K562 (cell line): ENCODE measurements around the gene VRK3. TPM values are rescaled to one million over a fixed set of nuclear protein-coding genes. Genes with fewer than 3 reads are reported as not detected.

ENCODE experiments used
- ATAC-seq: fragments of 200-7000 bp; cut with Tn5 transposase; 3 replicates; pipeline ENCODE4 v1.9.1; 2020; ENCODE audit warnings: moderate library complexity
- BruUV-seq: library from RNA; stranded (reverse); fragments of 400-500 nt; replicated peaks from 2 replicates; lab custom pipeline; 2021; lab: Mats Ljungman, UMichigan
- CTCF ChIA-PET: fragments of 300-600 bp; formaldehyde crosslinking; extraction: SDS; loops from one replicate; lab custom pipeline; 2021; ENCODE audit warnings: low intra/inter-chr PET ratio; lab: Yijun Ruan, JAX
- POLR2A ChIA-PET: fragments of 300-600, 350-650 bp; sonication (Branson Sonifier 250); formaldehyde crosslinking; extraction: SDS; loops from one replicate; lab custom pipeline; 2021; ENCODE audit warnings: antibody characterized with exemption, inconsistent platforms; lab: Yijun Ruan, JAX
- DNase-seq, 4 experiments: peaks; one replicate each; pipeline versions ENCODE4 v3.0.0 to v3.0.0-alpha.2; 2011 to 2018; ENCODE audit warnings: low spot score in 3 of 4, mixed read lengths in 3 of 4; ENCODE audit errors: extremely low read depth in 1 of 4
- FAIRE-seq: peaks from 2 replicates; lab custom pipeline; 2011; peaks lifted over from hg19 to GRCh38; lab: Jason Lieb, UNC
- H2AFZ ChIP-seq: 2 replicates; pipeline ENCODE4 v1.6.0; 2011; ENCODE audit warnings: low read depth, low read length, control low read depth, inconsistent platforms
- H3K27ac ChIP-seq: fragments of 200-600 bp; 3 replicates; pipeline ENCODE4 v1.8.0; 2011; ENCODE audit warnings: low read depth, mild to moderate bottlenecking, control low read depth, inconsistent platforms, low read length, moderate library complexity, mixed read lengths; ENCODE audit errors: extremely low read depth
- H3K27me3 ChIP-seq, 2 experiments: fragments of 300-600 bp in 1 of 2; 2 replicates in 1 of 2; 3 replicates in 1 of 2; pipeline versions ENCODE4 v1.6.0 to v1.8.0; 2011; ENCODE audit warnings: inconsistent platforms in 2 of 2, low read length in 2 of 2, mild to moderate bottlenecking in 1 of 2, mixed read lengths in 1 of 2, moderate library complexity in 1 of 2; ENCODE audit not compliant: control insufficient read depth in 2 of 2, insufficient read depth in 2 of 2
- H3K36me3 ChIP-seq: fragments of 300-600 bp; 3 replicates; pipeline ENCODE4 v1.8.0; 2011; ENCODE audit warnings: mild to moderate bottlenecking, low read length, inconsistent platforms; ENCODE audit not compliant: control insufficient read depth, insufficient read depth
- H3K4me1 ChIP-seq, 2 experiments: fragments of 200-600 bp in 1 of 2; replicated peaks in 1 of 2; 2 replicates in 1 of 2; 3 replicates in 1 of 2; pipeline versions ENCODE4 v1.5.1 to v1.8.0; 2011; ENCODE audit warnings: inconsistent platforms in 2 of 2, low read length in 2 of 2, mild to moderate bottlenecking in 1 of 2, mixed read lengths in 1 of 2, moderate library complexity in 1 of 2; ENCODE audit not compliant: control insufficient read depth in 2 of 2, insufficient read depth in 2 of 2
- H3K4me2 ChIP-seq: 2 replicates; pipeline ENCODE4 v1.6.1; 2011; ENCODE audit warnings: low read length, control low read depth, inconsistent platforms, mixed read lengths; ENCODE audit not compliant: insufficient read depth
- H3K4me3 ChIP-seq: fragments of 200-600 bp; sonication (generic), shearing (Covaris generic); 2 replicates; pipeline ENCODE4 v1.5.1; 2016; ENCODE audit warnings: control low read depth, inconsistent platforms
- H3K79me2 ChIP-seq: fragments of 200-600 bp; 3 replicates; pipeline ENCODE4 v1.8.0; 2011; ENCODE audit warnings: low read length, inconsistent platforms; ENCODE audit not compliant: control insufficient read depth, insufficient read depth
- H3K9ac ChIP-seq, 2 experiments: 2 replicates each; pipeline versions ENCODE4 v1.6.0 to v1.6.1; 2011; ENCODE audit warnings: low read depth in 2 of 2, low read length in 2 of 2, control low read depth in 1 of 2, inconsistent platforms in 1 of 2, mild to moderate bottlenecking in 1 of 2, mixed read lengths in 1 of 2; ENCODE audit not compliant: insufficient read depth in 1 of 2
- H3K9me1 ChIP-seq: one replicate; pipeline ENCODE4 v1.6.0; 2011; ENCODE audit warnings: inconsistent platforms, mild to moderate bottlenecking, low read length, moderate library complexity; ENCODE audit not compliant: control insufficient read depth, insufficient read depth
- H3K9me3 ChIP-seq: replicated peaks from 2 replicates; pipeline ENCODE4 v1.5.1; 2011; ENCODE audit warnings: low read depth, low read length, inconsistent platforms; ENCODE audit not compliant: control insufficient read depth, insufficient read depth
- H4K20me1 ChIP-seq: replicated peaks from 2 replicates; pipeline ENCODE4 v1.6.1; 2011; ENCODE audit warnings: low read length, inconsistent platforms, mixed read lengths; ENCODE audit not compliant: control insufficient read depth, insufficient read depth
- BCOR ChIP-seq: fragments of 450-650 bp; IDR thresholded peaks from 2 replicates; pipeline ENCODE4 v1.6.1; 2016
- CBX8 ChIP-seq: fragments of 200-600 bp; sonication (generic); IDR thresholded peaks from 2 replicates; pipeline ENCODE4 v1.6.1; 2012; ENCODE audit warnings: borderline replicate concordance, mixed run types, low read depth, mild to moderate bottlenecking, moderate library complexity, mixed read lengths, low read length, control low read depth, inconsistent platforms; ENCODE audit not compliant: poor library complexity, severe bottlenecking; ENCODE audit errors: extremely low read depth
- DIDO1 ChIP-seq: fragments of 450-650 bp; IDR thresholded peaks from 2 replicates; pipeline ENCODE4 v1.6.1; 2016; ENCODE audit warnings: low read depth, missing biosample characterization, missing genetic modification characterization
- ETS1 ChIP-seq: conservative IDR thresholded peaks from 2 replicates; pipeline ENCODE4 v1.6.1; 2011; ENCODE audit warnings: low read depth, mild to moderate bottlenecking, low read length; ENCODE audit not compliant: control insufficient read depth
- GABPB1 ChIP-seq: sonication (generic); formaldehyde crosslinking; IDR thresholded peaks from 2 replicates; pipeline ENCODE4 v1.8.0; 2022; ENCODE audit warnings: mild to moderate bottlenecking, missing genetic modification reagents
- GTF2F1 ChIP-seq: IDR thresholded peaks from 2 replicates; pipeline ENCODE4 v1.6.1; 2011; ENCODE audit warnings: low read depth, low read length, improper control_type of control experiment
- LCOR ChIP-seq: sonication (generic); formaldehyde crosslinking; IDR thresholded peaks from 2 replicates; pipeline ENCODE4 v1.8.0; 2022; ENCODE audit warnings: mild to moderate bottlenecking, missing genetic modification reagents
- MTA3 ChIP-seq: fragments of 450-650 bp; formaldehyde crosslinking; IDR thresholded peaks from 2 replicates; pipeline ENCODE4 v1.6.1; 2017; ENCODE audit warnings: mild to moderate bottlenecking, borderline replicate concordance
- NCOA1 ChIP-seq: fragments of 450-650 bp; IDR thresholded peaks from 2 replicates; pipeline ENCODE4 v1.6.1; 2016; ENCODE audit warnings: low read depth
- RCOR1 ChIP-seq, 2 experiments: IDR thresholded peaks; 2 replicates each; pipeline ENCODE4 v1.6.1; 2012; ENCODE audit warnings: low read depth in 2 of 2, low read length in 2 of 2, borderline replicate concordance in 1 of 2, improper control_type of control experiment in 1 of 2
- RFX1 ChIP-seq: fragments of 450-650 bp; IDR thresholded peaks from 2 replicates; pipeline ENCODE4 v1.6.1; 2016; ENCODE audit warnings: mild to moderate bottlenecking, moderate library complexity
- RFX7 ChIP-seq: fragments of 250-450 bp; sonication (Bioruptor Pico); IDR thresholded peaks from 2 replicates; pipeline ENCODE4 v1.5.1; 2021; ENCODE audit warnings: mild to moderate bottlenecking
- TAF1 ChIP-seq: IDR thresholded peaks from 2 replicates; pipeline ENCODE4 v1.6.1; 2011; ENCODE audit warnings: mild to moderate bottlenecking, low read length, moderate library complexity; ENCODE audit not compliant: insufficient read depth, control insufficient read depth, severe bottlenecking; ENCODE audit errors: extremely low read depth
- ZNF24 ChIP-seq: fragments of 450-650 bp; IDR thresholded peaks from 2 replicates; pipeline ENCODE4 v1.6.1; 2016
- ZNF274 ChIP-seq: IDR thresholded peaks from 2 replicates; pipeline ENCODE4 v1.6.1; 2011; ENCODE audit warnings: low read depth, mild to moderate bottlenecking, low read length, moderate library complexity, borderline replicate concordance
- ZNF282 ChIP-seq: sonication (generic); formaldehyde crosslinking; IDR thresholded peaks from 2 replicates; pipeline ENCODE4 v1.8.1; 2023; ENCODE audit warnings: missing genetic modification reagents
- ZNF445 ChIP-seq: fragments of 250-450 bp; sonication (Bioruptor Pico); IDR thresholded peaks from 2 replicates; pipeline ENCODE4 v1.4.0; 2020; ENCODE audit warnings: low read depth, mild to moderate bottlenecking, moderate library complexity
- ZNF511 ChIP-seq: sonication (generic); formaldehyde crosslinking; IDR thresholded peaks from 2 replicates; pipeline ENCODE4 v1.8.0; 2022; ENCODE audit warnings: mild to moderate bottlenecking, missing genetic modification reagents
- WGBS: fragments of 100-300 bp; shearing (Covaris generic); methylation state at CpG from one replicate; pipeline ENCODE4 v1.1.6; 2016; ENCODE audit warnings: low coverage, mixed read lengths; ENCODE audit not compliant: insufficient coverage; ENCODE audit errors: missing lambda C conversion rate; 5-methylcytosine and 5-hydroxymethylcytosine counted together
- in situ Hi-C: fragments of 300-500 bp; cut with MboI; formaldehyde crosslinking; loops from 4 replicates; pipeline ENCODE4 v1.15.0; 2018; ENCODE audit warnings: inconsistent platforms, mixed read lengths
- intact Hi-C: fragments of 100-400 bp; cut with micrococcal nuclease; formaldehyde crosslinking; loops from 2 replicates; pipeline ENCODE4 v1.14.2; 2022
- polyA plus RNA-seq, 8 experiments: library from polyadenylated mRNA; depleted of rRNA in 4 of 8; stranded (reverse) in 5 of 8; unstranded in 3 of 8; fragments of >200 nt; fragmentation: Nextera tagmentation in 2 of 8; fragmentation: Illumina TruSeq in 1 of 8; extraction: Ambion mirVana in 2 of 8; extraction: Trizol in 1 of 8; gene quantifications; 2 replicates each; pipeline versions ENCODE4 v1.2.1 to v1.2.3, GENCODE V29; 2011 to 2014; ENCODE audit warnings: inconsistent platforms in 1 of 8, missing spikeins in 1 of 8
- total RNA-seq, 7 experiments: library from RNA; depleted of rRNA in 6 of 7; stranded (reverse); fragments of >200 nt in 6 of 7; fragmentation: Illumina TruSeq in 2 of 7; extraction: Trizol in 2 of 7; gene quantifications; 2 replicates each; pipeline versions ENCODE4 v1.2.1 to v1.2.3, GENCODE V29; 2011 to 2021; ENCODE audit warnings: low replicate concordance in 1 of 7
- TF ChIP-seq, protein P1 (sequence below): sonication (generic); formaldehyde crosslinking; IDR thresholded peaks from 2 replicates; pipeline ENCODE4 v1.9.0; 2022; ENCODE audit warnings: mild to moderate bottlenecking, missing genetic modification reagents

VRK3 gene
- total and polyA plus RNA-seq, 9 of the 15 experiments (the other 6 are each of a cell fraction or from before 2014, with no cell fraction given): 25.6 to 94.3 (median 42.9) TPM

DNA sequence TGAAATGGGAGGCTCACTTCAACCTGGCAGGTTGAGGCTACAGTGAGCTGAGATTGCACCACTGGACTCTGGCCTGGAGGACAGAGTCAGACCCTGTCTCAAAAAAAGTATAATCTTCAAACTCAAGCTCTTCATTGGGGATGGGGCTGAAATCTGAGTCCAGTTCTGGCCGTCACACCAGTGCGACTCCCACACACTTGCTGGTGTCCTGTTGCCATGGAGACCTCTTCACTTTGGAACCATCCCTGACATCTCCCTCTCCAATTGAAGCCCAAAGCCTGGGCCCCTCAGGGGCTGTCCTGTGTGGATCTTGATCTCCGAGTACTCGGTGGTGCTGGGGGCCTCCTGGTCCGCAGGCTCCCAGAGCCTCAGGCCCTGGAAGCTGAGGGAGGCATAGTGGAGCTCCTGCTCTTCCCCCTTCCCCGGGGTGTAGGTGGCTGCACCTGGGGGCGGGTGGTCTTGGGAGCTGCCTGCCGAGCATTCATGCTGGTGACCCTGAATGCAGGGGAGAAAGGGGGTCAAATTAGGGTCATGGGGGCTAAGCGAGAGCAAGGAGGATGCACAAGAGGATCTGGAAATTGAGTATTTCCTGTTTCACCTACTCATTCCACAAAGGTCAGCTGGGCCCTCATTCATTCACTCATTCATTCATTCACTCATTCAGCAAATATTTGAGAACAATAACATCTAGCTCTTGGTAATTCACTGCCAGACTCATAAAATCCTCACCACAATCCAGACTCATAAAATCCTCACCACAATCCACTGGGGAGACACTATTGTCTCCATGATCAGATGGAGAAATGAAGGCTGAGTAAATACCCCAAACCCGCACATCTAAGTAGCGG, 75.2 kb downstream of the VRK3 start:
- H3K36me3 ChIP-seq: no peaks in the 10 kb centered on the region
- 9% methylated on average over 8 of the region's 11 CpGs for WGBS
- H3K4me2 ChIP-seq: no peak overlapping the region
- H3K9ac ChIP-seq: peak overlapping the region in 1 of 2 experiments; percentile 4; a peak in 1 of 4 replicates
- no peaks in the 10 kb centered on the region for H3K9me1 ChIP-seq
- peaks cover 3 to 4% of the 10 kb centered on the region in 2 experiments; a peak in 3 of 5 replicates for H3K27me3 ChIP-seq
- ATAC-seq (no peak), FAIRE-seq (no peak), DNase-seq (peak in 1 of 4 experiments; percentile 16)
- ChIA-PET POLR2A (no interaction called here), CTCF (no interaction called here)
- H3K4me1 ChIP-seq: peaks cover 12% of the 10 kb centered on the region in 2 experiments; a peak in 4 of 5 replicates
- intact Hi-C loops: no loop called here
- H3K9me3 ChIP-seq: no peaks in the 10 kb centered on the region
- no peak overlapping the region for H3K4me3 ChIP-seq
- TF ChIP-seq NCOA1 (no peak), ZNF282 (CRISPR knock-in tag) (no peak), MTA3 (no peak), RFX1 (peak; percentile 82), GABPB1 (no peak), RFX7 (CRISPR knock-in tag) (no peak), LCOR (CRISPR knock-in tag) (no peak), ZNF445 (no peak), TAF1 (no peak), ETS1 (no peak), CBX8 (no peak), ZNF24 (peak; percentile 85), DIDO1 (no peak), BCOR (no peak), ZNF274 (no peak), GTF2F1 (no peak), ZNF511 (CRISPR knock-in tag) (no peak), RCOR1 (IDR thresholded peaks at IDR 0.05; ENCODE audit: borderline replicate concordance in 1 of 2, low read depth in 2 of 2, low read length in 2 of 2) (peak in 1 of 2 experiments; percentile 20; a peak in 1 of 4 replicates)
- TF ChIP-seq, protein P1, sequence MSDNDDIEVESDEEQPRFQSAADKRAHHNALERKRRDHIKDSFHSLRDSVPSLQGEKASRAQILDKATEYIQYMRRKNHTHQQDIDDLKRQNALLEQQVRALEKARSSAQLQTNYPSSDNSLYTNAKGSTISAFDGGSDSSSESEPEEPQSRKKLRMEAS (CRISPR knock-in tag): no peak
- H4K20me1 ChIP-seq: no peaks in the 10 kb centered on the region
- no TSS peak for BruUV-seq
- no peak overlapping the region for H2AFZ ChIP-seq
- H3K27ac ChIP-seq: no peak overlapping the region
- no peaks in the 10 kb centered on the region for H3K79me2 ChIP-seq
- in situ Hi-C loops: no loop called here
